T-cell (primary cell): Measurements from ENCODE around the gene CCL8. TPM values are rescaled to one million over a fixed set of nuclear protein-coding genes. Genes with fewer than 3 reads are reported as not detected.

Experiments used
- ATAC-seq, 4 experiments: fragments of 200-7000 bp in 3 of 4; fragments of 150-1000 bp in 1 of 4; cut with Tn5 transposase; replicated peaks in 1 of 4; 1 replicate in 3 of 4; 2 replicates in 1 of 4; pipeline ENCODE4 v1.10.0; 2021; ENCODE audit warnings: moderate library complexity in 3 of 4, mild to moderate bottlenecking in 2 of 4, moderate number of reproducible peaks in 1 of 4
- CTCF ChIA-PET, 2 donors: fragments of 300-600 bp; sonication (Branson Sonifier 250); formaldehyde crosslinking; loops; one replicate each; lab custom pipeline; 2022; ENCODE audit warnings: antibody characterized with exemption in 2 of 2; lab: Charles Lee
- POLR2A ChIA-PET, 2 donors: fragments of 300-600 bp; sonication (Branson Sonifier 250); formaldehyde crosslinking; loops; one replicate each; lab custom pipeline; 2022; ENCODE audit warnings: antibody characterized with exemption in 2 of 2; lab: Charles Lee
- DNase-seq, 35 experiments: peaks; one replicate each; pipeline versions ENCODE4 v3.0.0 to v3.0.0-alpha.2; 2013 to 2023
- H3K27ac ChIP-seq: one replicate; pipeline ENCODE4 v1.5.1; 2013; ENCODE audit warnings: low read length
- H3K27me3 ChIP-seq, 2 experiments: replicated peaks in 1 of 2; 1 replicate in 1 of 2; 2 replicates in 1 of 2; pipeline versions ENCODE4 v1.6.1 to v1.7.0; 2013; ENCODE audit warnings: low read length in 1 of 2, mixed read lengths in 1 of 2; ENCODE audit not compliant: control insufficient read depth in 2 of 2, insufficient read depth in 2 of 2; ENCODE audit errors: extremely low read depth in 1 of 2
- H3K36me3 ChIP-seq, 2 donors: 1 replicate in 1 of 2; 2 replicates in 1 of 2; pipeline versions ENCODE4 v1.6.1 to v1.7.0; 2013; ENCODE audit warnings: low read length in 1 of 2; ENCODE audit not compliant: control insufficient read depth in 2 of 2, insufficient read depth in 1 of 2; ENCODE audit errors: extremely low read depth in 1 of 2
- H3K4me1 ChIP-seq, 2 experiments: 1 replicate in 1 of 2; 2 replicates in 1 of 2; pipeline versions ENCODE4 v1.6.1 to v1.7.0; 2013; ENCODE audit warnings: low read length in 2 of 2, mixed read lengths in 1 of 2; ENCODE audit not compliant: insufficient read depth in 2 of 2, control insufficient read depth in 1 of 2; ENCODE audit errors: extremely low read depth in 1 of 2
- H3K4me3 ChIP-seq, 2 donors: 1 replicate in 1 of 2; 2 replicates in 1 of 2; pipeline versions ENCODE4 v1.5.1 to v1.7.0; 2013; ENCODE audit warnings: mild to moderate bottlenecking in 2 of 2, low read length in 1 of 2, moderate library complexity in 1 of 2; ENCODE audit not compliant: control insufficient read depth in 1 of 2; ENCODE audit errors: extremely low read depth in 1 of 2
- H3K9me3 ChIP-seq: 2 replicates; pipeline ENCODE4 v1.7.0; 2013
- H3K27ac Mint-ChIP-seq, 2 donors: one replicate each; pipeline ENCODE4 v1.8.0; 2020 to 2021; ENCODE audit warnings: mild to moderate bottlenecking in 2 of 2, mixed read lengths in 2 of 2
- H3K27me3 Mint-ChIP-seq, 2 donors: one replicate each; pipeline ENCODE4 v1.8.0; 2021 to 2022; ENCODE audit warnings: mixed read lengths in 2 of 2
- H3K36me3 Mint-ChIP-seq: one replicate; pipeline ENCODE4 v1.8.0; 2021; ENCODE audit warnings: mixed read lengths
- H3K4me1 Mint-ChIP-seq, 3 donors: one replicate each; pipeline ENCODE4 v1.8.0; 2020 to 2022; ENCODE audit warnings: mixed read lengths in 3 of 3, mild to moderate bottlenecking in 1 of 3
- H3K4me3 Mint-ChIP-seq, 3 donors: one replicate each; pipeline ENCODE4 v1.8.0; 2020 to 2022; ENCODE audit warnings: mild to moderate bottlenecking in 3 of 3, mixed read lengths in 3 of 3, moderate library complexity in 3 of 3
- H3K9me3 Mint-ChIP-seq, 3 donors: one replicate each; pipeline ENCODE4 v1.8.0; 2020 to 2022; ENCODE audit warnings: mixed read lengths in 3 of 3
- WGBS: methylation state at CpG from one replicate; pipeline ENCODE4 v1.1.5; 2013; ENCODE audit warnings: missing lambda C conversion rate; ENCODE audit not compliant: insufficient coverage; 5-methylcytosine and 5-hydroxymethylcytosine counted together
- total RNA-seq, 35 experiments: library from RNA in 6 of 35; stranded (reverse) in 6 of 35; fragments of 120-200 nt in 1 of 35; gene quantifications; one replicate each; pipeline versions ENCODE4 v1.2.1 to v1.2.4 and lab custom pipeline; 2013 to 2026

The CCL8 gene
- total RNA-seq (not detected), total RNA-seq (lab: John Stamatoyannopoulos, UW) (0 to 0.55 (median 0) reads per million in 29 experiments)
- total RNA-seq (2013): not detected

GRCh38 chr17:34319039-34319483 is at the start of gene CCL8:
Gene CCL8 (plus strand): TSS chr17:34319435. CDS start chr17:34319502, 67 bp downstream.
- Histone ChIP-seq H3K4me3 (no peak within 1 kb of the TSS), H3K27ac (no peak within 1 kb of the TSS), H3K4me1 (no peaks in the 10 kb centered on the region), H3K27me3 (peaks cover 0 to 3% of the 10 kb centered on the region in 2 experiments), H3K9me3 (no peaks in the 10 kb centered on the region), H3K36me3 (no peaks in the 10 kb centered on the region)
- Mint-ChIP-seq H3K36me3 (no peaks in the 10 kb centered on the region), H3K4me3 (no peak within 1 kb of the TSS), H3K27me3 (peaks cover 12 to 13% of the 10 kb centered on the region in 2 donors), H3K9me3 (peaks cover 3 to 6% (median 3%) of the 10 kb centered on the region in 3 donors), H3K27ac (no peak within 1 kb of the TSS), H3K4me1 (no peaks in the 10 kb centered on the region)
- DNase-seq: no peak
- ATAC-seq: no peak
- WGBS: 73% methylated on average over 2 of the region's 2 CpGs
- POLR2A ChIA-PET: no interaction called here
- CTCF ChIA-PET: interaction anchor here in 1 of 2 donors (0.6 kb wide), 1 partner anchor 731 kb away, joined by 3 read pairs; no protein-coding TSS in a partner anchor

GRCh38 chr17:34269969-34270368 is 49.3 kb upstream of the CCL8 start, which contains the start of gene CCL7:
Gene CCL7 (plus strand): TSS chr17:34270221. CDS start chr17:34270291, 70 bp downstream.
- Mint-ChIP-seq H3K4me1 (no peaks in the 10 kb centered on the region), H3K27me3 (peaks cover 41 to 61% of the 10 kb centered on the region in 2 donors)

GRCh38 chr17:34275881-34276280 is 43.4 kb upstream of the CCL8 start:
- H3K4me1 Mint-ChIP-seq: no peaks in the 10 kb centered on the region
- no peak for ATAC-seq
- H3K27ac Mint-ChIP-seq: no peak overlapping the region
- H3K9me3 Mint-ChIP-seq: peaks cover 0 to 4% (median 0%) of the 10 kb centered on the region in 3 donors
- peaks cover 0 to 10% of the 10 kb centered on the region in 2 experiments for H3K27me3 ChIP-seq
- ChIA-PET POLR2A (no interaction called here), CTCF (no interaction called here)
- H3K27ac ChIP-seq: no peak overlapping the region
- peaks cover 54 to 61% of the 10 kb centered on the region in 2 donors for H3K27me3 Mint-ChIP-seq
- DNase-seq: no peak
- no peaks in the 10 kb centered on the region for H3K36me3 Mint-ChIP-seq
- no peaks in the 10 kb centered on the region for H3K4me1 ChIP-seq
- no CpG with 5 or more reads among the region's 1 CpG for WGBS
- no peaks in the 10 kb centered on the region for H3K36me3 ChIP-seq
- H3K9me3 ChIP-seq: no peaks in the 10 kb centered on the region
- no peak overlapping the region for H3K4me3 Mint-ChIP-seq
- no peak overlapping the region for H3K4me3 ChIP-seq

More at GRCh38 chr17:34269969-34270368, 49.3 kb upstream of the CCL8 start, which contains the start of gene CCL7:
- no peaks in the 10 kb centered on the region for H3K9me3 ChIP-seq
- ChIA-PET POLR2A (no interaction called here), CTCF (no interaction called here)
- Mint-ChIP-seq H3K27ac (no peak within 1 kb of the TSS), H3K9me3 (no peaks in the 10 kb centered on the region), H3K4me3 (no peak within 1 kb of the TSS), H3K36me3 (no peaks in the 10 kb centered on the region)
- H3K4me1 ChIP-seq: no peaks in the 10 kb centered on the region
- ATAC-seq: no peak
- H3K4me3 ChIP-seq: no peak within 1 kb of the TSS
- peaks cover 0 to 10% of the 10 kb centered on the region in 2 experiments for H3K27me3 ChIP-seq
- H3K27ac ChIP-seq: no peak within 1 kb of the TSS
- no peak for DNase-seq
- no peaks in the 10 kb centered on the region for H3K36me3 ChIP-seq
- 0% methylated on average over 1 of the region's 1 CpG for WGBS

GRCh38 chr17:34276826-34277225 is 42.4 kb upstream of the CCL8 start:
- Histone ChIP-seq H3K27me3 (peaks cover 0 to 10% of the 10 kb centered on the region in 2 experiments), H3K4me3 (no peak overlapping the region), H3K9me3 (no peaks in the 10 kb centered on the region), H3K4me1 (no peaks in the 10 kb centered on the region), H3K27ac (no peak overlapping the region), H3K36me3 (no peaks in the 10 kb centered on the region)
- DNase-seq: no peak
- H3K27ac Mint-ChIP-seq: no peak overlapping the region
- POLR2A ChIA-PET: no interaction called here
- peaks cover 50 to 55% of the 10 kb centered on the region in 2 donors for H3K27me3 Mint-ChIP-seq
- no peaks in the 10 kb centered on the region for H3K4me1 Mint-ChIP-seq
- CTCF ChIA-PET: no interaction called here
- H3K36me3 Mint-ChIP-seq: no peaks in the 10 kb centered on the region
- no peak for ATAC-seq
- peaks cover 0 to 4% (median 0%) of the 10 kb centered on the region in 3 donors for H3K9me3 Mint-ChIP-seq
- H3K4me3 Mint-ChIP-seq: no peak overlapping the region
- 60% methylated on average over 2 of the region's 4 CpGs for WGBS

- WGBS: 100% methylated on average over 2 of the region's 6 CpGs
- ATAC-seq (no peak), DNase-seq (no peak)
- ChIA-PET CTCF (no interaction called here), POLR2A (no interaction called here)
- Histone ChIP-seq H3K4me1 (no peaks in the 10 kb centered on the region), H3K27ac (no peak overlapping the region), H3K4me3 (no peak overlapping the region), H3K36me3 (no peaks in the 10 kb centered on the region), H3K9me3 (no peaks in the 10 kb centered on the region), H3K27me3 (peaks cover 0 to 4% of the 10 kb centered on the region in 2 experiments)
- H3K4me3 Mint-ChIP-seq: no peak overlapping the region
- H3K9me3 Mint-ChIP-seq: no peaks in the 10 kb centered on the region
- H3K27ac Mint-ChIP-seq: no peak overlapping the region
- peaks cover 15 to 33% of the 10 kb centered on the region in 2 donors for H3K27me3 Mint-ChIP-seq
- no peaks in the 10 kb centered on the region for H3K4me1 Mint-ChIP-seq
- H3K36me3 Mint-ChIP-seq: no peaks in the 10 kb centered on the region
These were observed 35.7 kb upstream of the CCL8 start for GRCh38 chr17:34283571-34283970.

- CTCF ChIA-PET: no interaction called here
These were observed 33.9 kb upstream of the CCL8 start, which contains the start of gene CCL11 for GRCh38 chr17:34285286-34285792. Gene CCL11 (plus strand): TSS chr17:34285742. CDS start chr17:34285809, 67 bp downstream.

More at GRCh38 chr17:34285286-34285792, 33.9 kb upstream of the CCL8 start, which contains the start of gene CCL11:
- H3K36me3 Mint-ChIP-seq: no peaks in the 10 kb centered on the region
- no peaks in the 10 kb centered on the region for H3K9me3 Mint-ChIP-seq
- H3K27me3 Mint-ChIP-seq: peaks cover 13 to 30% of the 10 kb centered on the region in 2 donors
- Histone ChIP-seq H3K4me3 (no peak within 1 kb of the TSS), H3K27ac (no peak within 1 kb of the TSS), H3K36me3 (no peaks in the 10 kb centered on the region), H3K4me1 (no peaks in the 10 kb centered on the region), H3K27me3 (peaks cover 0 to 4% of the 10 kb centered on the region in 2 experiments), H3K9me3 (no peaks in the 10 kb centered on the region)
- H3K4me3 Mint-ChIP-seq: no peak within 1 kb of the TSS
- POLR2A ChIA-PET: no interaction called here
- DNase-seq (no peak), ATAC-seq (no peak)
- H3K4me1 Mint-ChIP-seq: no peaks in the 10 kb centered on the region
- no peak within 1 kb of the TSS for H3K27ac Mint-ChIP-seq
- 83% methylated on average over 4 of the region's 4 CpGs for WGBS
